Lower leg skin (tissue), 3 donors: Measurements from ENCODE around the gene RAD51B.

Experiments used
- CTCF ChIP-seq, 3 donors: fragments of 450-650 bp; IDR thresholded peaks; one replicate each; pipeline ENCODE4 v1.5.1; 2016; ENCODE audit warnings: antibody characterized with exemption in 3 of 3, mild to moderate bottlenecking in 3 of 3, moderate library complexity in 2 of 3
- POLR2A ChIP-seq, 2 donors: fragments of 450-650 bp; IDR thresholded peaks; one replicate each; pipeline ENCODE4 v1.6.1; 2016 to 2017; ENCODE audit warnings: antibody characterized with exemption in 2 of 2, mild to moderate bottlenecking in 1 of 2, moderate library complexity in 1 of 2

- no peak for TF ChIP-seq CTCF (IDR thresholded peaks at IDR 0.05)
- no peak for TF ChIP-seq POLR2A (IDR thresholded peaks at IDR 0.05)
Measured at GRCh38 chr14:68266998-68267397, 447.4 kb downstream of the RAD51B start.
